Transverse colon (tissue), 4 donors: Measurements from ENCODE around the gene AMACR. TPM values are rescaled to one million over a fixed set of nuclear protein-coding genes. Genes with fewer than 3 reads are reported as not detected.
"Not testable (repeated sequence)": the region's sequence is repeated elsewhere in the genome, so short reads cannot be mapped to it uniquely, and the experiment has no call there.

Source experiments
- DNase-seq: peaks from one replicate; pipeline ENCODE4 v3.0.0-alpha.2; 2019
- H3K27ac ChIP-seq, 4 donors: fragments of 200-600 bp; sonication (generic); 2 replicates each; pipeline ENCODE4 v1.5.1; 2016 to 2018; ENCODE audit warnings: inconsistent platforms in 4 of 4
- H3K27me3 ChIP-seq: fragments of 200-600 bp; sonication (generic); 2 replicates; pipeline ENCODE4 v1.5.1; 2017; ENCODE audit warnings: inconsistent platforms
- H3K36me3 ChIP-seq, 4 donors: fragments of 200-600 bp; sonication (generic); 2 replicates each; pipeline ENCODE4 v1.5.1; 2017 to 2019; ENCODE audit warnings: inconsistent platforms in 4 of 4
- H3K4me1 ChIP-seq, 4 donors: fragments of 200-600 bp; sonication (generic); 2 replicates each; pipeline ENCODE4 v1.5.1; 2017 to 2020; ENCODE audit warnings: inconsistent platforms in 4 of 4
- H3K4me3 ChIP-seq, 4 donors: fragments of 200-600 bp; sonication (generic); 1 replicate in 1 of 4; 2 replicates in 3 of 4; pipeline versions ENCODE4 v1.5.1 to v1.6.1; 2017 to 2019; ENCODE audit warnings: inconsistent platforms in 4 of 4
- H3K9me3 ChIP-seq, 2 donors: fragments of 200-600 bp; sonication (generic); 2 replicates each; pipeline ENCODE4 v1.5.1; 2017 to 2019; ENCODE audit warnings: inconsistent platforms in 2 of 2
- EP300 ChIP-seq: sonication (generic); formaldehyde crosslinking; IDR thresholded peaks from one replicate; pipeline ENCODE4 v1.6.1; 2017; ENCODE audit warnings: antibody characterized with exemption, low read depth
- POLR2A ChIP-seq: fragments of 450-650 bp; IDR thresholded peaks from one replicate; pipeline ENCODE4 v1.6.1; 2016; ENCODE audit warnings: antibody characterized with exemption, mild to moderate bottlenecking, moderate library complexity
- POLR2AphosphoS5 ChIP-seq, 3 donors: sonication (generic); formaldehyde crosslinking; IDR thresholded peaks; one replicate each; pipeline ENCODE4 v1.6.1; 2016; ENCODE audit warnings: antibody characterized with exemption in 3 of 3
- WGBS, 2 donors: methylation state at CpG; one replicate each; pipeline ENCODE4 v1.1.5; 2018; ENCODE audit warnings: low coverage in 1 of 2; 5-methylcytosine and 5-hydroxymethylcytosine counted together
- in situ Hi-C, 4 donors: fragments of 200-750 bp; cut with MboI; loops; one replicate each; pipeline versions ENCODE4 v1.15.0 to v1.15.1; 2017; ENCODE audit warnings: low sequenced_read_pairs in 3 of 4, low pct_ligation_motif_present in 1 of 4, low pct_unique_long_range_greater_than_20kb in 1 of 4
- intact Hi-C: fragments of 100-400 bp; cut with DNase I; formaldehyde crosslinking; loops from one replicate; pipeline ENCODE4 v1.15.1; 2023; ENCODE audit warnings: low total_unique reads
- total RNA-seq, 4 donors: library from RNA; depleted of rRNA; stranded (reverse); fragments of >200 nt; gene quantifications; one replicate each; pipeline ENCODE4 v1.1.0, GENCODE V29; 2016
- TF ChIP-seq, protein P1 (sequence below), 5 experiments: fragments of 200-600 bp in 3 of 5; fragments of 450-650 bp in 2 of 5; sonication (generic) in 3 of 5; IDR thresholded peaks; 1 replicate in 2 of 5; 2 replicates in 3 of 5; pipeline ENCODE4 v1.5.1; 2016 to 2017; ENCODE audit warnings: antibody characterized with exemption in 5 of 5, inconsistent platforms in 3 of 5, mild to moderate bottlenecking in 2 of 5, moderate library complexity in 1 of 5

AMACR gene
- total RNA-seq, 4 donors from 2014 or later = 39.1 to 88.1 (median 70.6) TPM

DNA sequence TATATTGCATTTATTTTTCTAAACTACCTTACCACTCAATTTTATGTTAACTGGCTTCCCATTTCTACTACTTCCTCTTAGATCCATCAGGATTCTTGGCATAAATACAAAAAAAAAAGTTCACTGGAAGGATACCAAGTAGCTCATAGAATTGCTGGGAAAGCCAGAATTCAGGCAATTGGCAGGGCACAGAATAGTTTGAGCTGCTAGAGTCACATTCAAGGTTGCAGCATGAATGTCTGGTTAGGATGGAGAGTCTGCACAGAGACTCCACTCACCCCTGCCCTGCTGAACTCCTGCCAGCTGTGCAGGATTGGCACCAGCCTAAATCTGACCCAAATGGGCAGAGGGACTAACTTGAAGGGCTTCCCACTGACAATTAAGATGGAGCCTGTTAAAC is 4.9 kb upstream of the AMACR start:
- no peak for DNase-seq
- H3K36me3 ChIP-seq = no peaks in the 10 kb centered on the region
- no peak overlapping the region for H3K27ac ChIP-seq
- in situ Hi-C loops (loop anchor here in 3 of 4 donors (25.0 kb wide), 2 partner anchors 450 to 900 kb away; partner anchors contain the start of genes BRIX1 (in 2 of the 3) and RAD1 (in 2 of the 3)), intact Hi-C loops (no loop called here)
- no peaks in the 10 kb centered on the region for H3K27me3 ChIP-seq
- no peaks in the 10 kb centered on the region for H3K9me3 ChIP-seq
- H3K4me3 ChIP-seq = no peak overlapping the region
- peaks cover 0 to 70% (median 27%) of the 10 kb centered on the region in 4 donors for H3K4me1 ChIP-seq
- TF ChIP-seq EP300 = no peak
- no peak for TF ChIP-seq POLR2AphosphoS5 (IDR thresholded peaks at IDR 0.05)
- TF ChIP-seq POLR2A = no peak
- TF ChIP-seq, protein P1, sequence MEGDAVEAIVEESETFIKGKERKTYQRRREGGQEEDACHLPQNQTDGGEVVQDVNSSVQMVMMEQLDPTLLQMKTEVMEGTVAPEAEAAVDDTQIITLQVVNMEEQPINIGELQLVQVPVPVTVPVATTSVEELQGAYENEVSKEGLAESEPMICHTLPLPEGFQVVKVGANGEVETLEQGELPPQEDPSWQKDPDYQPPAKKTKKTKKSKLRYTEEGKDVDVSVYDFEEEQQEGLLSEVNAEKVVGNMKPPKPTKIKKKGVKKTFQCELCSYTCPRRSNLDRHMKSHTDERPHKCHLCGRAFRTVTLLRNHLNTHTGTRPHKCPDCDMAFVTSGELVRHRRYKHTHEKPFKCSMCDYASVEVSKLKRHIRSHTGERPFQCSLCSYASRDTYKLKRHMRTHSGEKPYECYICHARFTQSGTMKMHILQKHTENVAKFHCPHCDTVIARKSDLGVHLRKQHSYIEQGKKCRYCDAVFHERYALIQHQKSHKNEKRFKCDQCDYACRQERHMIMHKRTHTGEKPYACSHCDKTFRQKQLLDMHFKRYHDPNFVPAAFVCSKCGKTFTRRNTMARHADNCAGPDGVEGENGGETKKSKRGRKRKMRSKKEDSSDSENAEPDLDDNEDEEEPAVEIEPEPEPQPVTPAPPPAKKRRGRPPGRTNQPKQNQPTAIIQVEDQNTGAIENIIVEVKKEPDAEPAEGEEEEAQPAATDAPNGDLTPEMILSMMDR (IDR thresholded peaks at IDR 0.05) = no peak

DNA sequence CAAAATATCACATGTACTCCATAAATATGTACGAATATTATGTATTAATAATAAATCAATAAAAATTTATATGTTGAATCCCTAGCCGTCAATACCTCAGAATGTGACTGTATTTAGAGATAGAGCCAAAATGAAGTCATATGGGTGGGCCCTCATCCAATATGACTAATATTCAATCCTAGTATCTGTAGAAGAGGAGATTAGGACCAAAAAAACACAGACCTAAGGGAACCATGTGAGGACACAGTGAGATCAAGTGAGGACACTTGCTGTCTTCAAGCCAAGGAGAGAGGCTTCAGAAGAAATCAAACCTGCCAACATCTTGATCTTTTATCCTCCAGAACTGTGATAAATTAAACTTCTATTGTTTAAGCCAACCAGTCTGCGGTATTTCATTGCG is 3.7 kb upstream of the AMACR start:
- Histone ChIP-seq H3K27me3 (no peaks in the 10 kb centered on the region), H3K27ac (no peak overlapping the region), H3K4me1 (peaks cover 0 to 67% (median 31%) of the 10 kb centered on the region in 4 donors), H3K9me3 (no peaks in the 10 kb centered on the region), H3K36me3 (no peaks in the 10 kb centered on the region), H3K4me3 (no peak overlapping the region)
- intact Hi-C loops = no loop called here
- in situ Hi-C loops = loop anchor here in 3 of 4 donors (25.0 kb wide), 2 partner anchors 451 to 901 kb away; partner anchors contain the start of genes BRIX1 (in 2 of the 3) and RAD1 (in 2 of the 3)
- no peak for DNase-seq
- WGBS, 2 donors = 72 to 85% methylated on average over 4 of the region's 4 CpGs
- TF ChIP-seq, protein P1 (IDR thresholded peaks at IDR 0.05) = no peak
- no peak for TF ChIP-seq POLR2AphosphoS5 (IDR thresholded peaks at IDR 0.05)
- TF ChIP-seq EP300 = no peak
- no peak for TF ChIP-seq POLR2A

DNA sequence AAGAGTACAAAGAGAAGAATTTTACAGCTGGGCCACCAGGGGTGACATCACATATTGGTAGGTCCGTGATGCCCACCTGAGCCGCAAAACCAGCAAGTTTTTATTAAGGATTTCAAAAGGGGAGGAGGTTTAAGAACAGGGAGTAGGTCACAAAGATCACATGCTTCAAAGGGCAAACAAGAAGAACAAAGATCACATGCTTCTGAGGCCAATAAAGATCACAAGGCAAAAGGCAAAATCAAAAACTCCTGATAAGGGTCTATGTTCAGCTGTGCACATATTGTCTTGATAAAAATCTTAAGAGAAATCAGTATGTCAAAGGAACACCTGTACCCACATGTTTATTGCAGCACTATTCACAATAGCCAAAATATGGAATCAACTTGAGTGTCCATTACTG is 2.3 kb upstream of the AMACR start:
- WGBS, 2 donors = 47 to 83% methylated on average over 2 of the region's 2 CpGs
- intact Hi-C loops, H3K36me3 ChIP-seq, DNase-seq, H3K9me3 ChIP-seq, H3K4me3 ChIP-seq, H3K27me3 ChIP-seq: not testable (repeated sequence)
- in situ Hi-C loops = loop anchor here in 3 of 4 donors (25.0 kb wide), 2 partner anchors 452 to 902 kb away; partner anchors contain the start of genes BRIX1 (in 2 of the 3) and RAD1 (in 2 of the 3)
- H3K4me1 ChIP-seq = peaks cover 0 to 64% (median 29%) of the 10 kb centered on the region in 4 donors
- peak overlapping the region; percentile 89 to 98 (median 97) for H3K27ac ChIP-seq
- TF ChIP-seq POLR2AphosphoS5 (IDR thresholded peaks at IDR 0.05) = peak in 1 of 3 donors; percentile 21
- TF ChIP-seq, protein P1 (IDR thresholded peaks at IDR 0.05) = peak in 1 of 5 experiments; percentile 10

GRCh38 chr5:34009610-34010009 is 1.8 kb upstream of the AMACR start:
- H3K27me3 ChIP-seq = no peaks in the 10 kb centered on the region
- no peaks in the 10 kb centered on the region for H3K9me3 ChIP-seq
- DNase-seq = no peak
- no peaks in the 10 kb centered on the region for H3K36me3 ChIP-seq
- H3K4me3 ChIP-seq = no peak overlapping the region
- 40 to 42% methylated on average over 1 of the region's 1 CpG for WGBS, 2 donors
- in situ Hi-C loops = loop anchor here in 3 of 4 donors (25.0 kb wide), 2 partner anchors 453 to 903 kb away; partner anchors contain the start of genes BRIX1 (in 2 of the 3) and RAD1 (in 2 of the 3)
- intact Hi-C loops = no loop called here
- peak overlapping the region; percentile 89 to 98 (median 97) for H3K27ac ChIP-seq
- TF ChIP-seq POLR2AphosphoS5 (IDR thresholded peaks at IDR 0.05) (no peak), POLR2A (no peak), EP300 (no peak)
- TF ChIP-seq, protein P1 (IDR thresholded peaks at IDR 0.05) = no peak
- H3K4me1 ChIP-seq = peaks cover 0 to 60% (median 27%) of the 10 kb centered on the region in 4 donors
